HG02840 (cell line): ENCODE measurements around the gene DCPS.
"Not testable (repeated sequence)": the region's sequence is repeated elsewhere in the genome, so short reads cannot be mapped to it uniquely, and the experiment has no call there.

Experiments used
- ATAC-seq: cut with Tn5 transposase; IDR thresholded peaks from one replicate; pipeline ENCODE4 v1.9.1; 2021; ENCODE audit warnings: mild to moderate bottlenecking, moderate library complexity, moderate number of reproducible peaks; ENCODE audit not compliant: unreplicated experiment, low FRiP score

The DCPS gene

DNA sequence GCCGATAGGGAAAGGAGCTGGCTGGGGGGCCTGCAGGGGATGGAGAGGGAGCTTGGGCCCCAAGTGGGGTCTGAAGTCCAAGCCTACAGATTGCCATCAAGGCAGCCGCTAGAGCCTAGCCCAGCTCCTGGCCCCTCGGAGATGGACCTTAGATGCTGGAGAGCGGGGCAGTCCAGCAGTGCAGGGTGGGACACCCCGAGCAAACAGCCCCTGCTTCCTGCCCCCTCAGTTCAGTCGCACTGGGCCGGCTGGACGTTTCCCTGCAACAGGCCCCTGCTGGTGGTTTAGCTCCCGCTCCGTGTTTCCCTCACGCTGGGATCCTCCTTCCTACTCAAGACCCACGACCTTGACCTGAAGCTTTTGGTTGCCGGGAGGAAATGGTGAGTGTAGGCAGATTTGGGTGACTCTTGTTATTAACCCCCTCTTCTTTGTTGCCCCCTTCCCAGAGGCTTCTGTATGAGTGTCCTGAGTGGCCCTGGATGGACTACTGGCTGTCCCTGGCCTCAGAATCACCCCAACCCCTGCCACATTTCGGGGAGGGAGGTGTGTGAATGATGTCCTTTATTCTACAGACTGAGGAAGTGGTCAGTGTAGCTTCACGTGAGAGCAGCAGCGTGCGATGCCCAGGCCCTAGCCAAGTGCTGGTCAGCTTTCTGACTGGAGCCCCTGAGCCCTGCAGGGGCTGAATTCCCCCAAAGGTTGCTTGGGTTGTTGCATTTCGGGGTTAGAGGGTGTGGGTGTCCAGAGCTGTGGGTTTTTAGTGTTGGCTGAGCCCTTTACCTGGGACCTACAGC, 54.3 kb downstream of the DCPS start:
- ATAC-seq = no peak

DNA sequence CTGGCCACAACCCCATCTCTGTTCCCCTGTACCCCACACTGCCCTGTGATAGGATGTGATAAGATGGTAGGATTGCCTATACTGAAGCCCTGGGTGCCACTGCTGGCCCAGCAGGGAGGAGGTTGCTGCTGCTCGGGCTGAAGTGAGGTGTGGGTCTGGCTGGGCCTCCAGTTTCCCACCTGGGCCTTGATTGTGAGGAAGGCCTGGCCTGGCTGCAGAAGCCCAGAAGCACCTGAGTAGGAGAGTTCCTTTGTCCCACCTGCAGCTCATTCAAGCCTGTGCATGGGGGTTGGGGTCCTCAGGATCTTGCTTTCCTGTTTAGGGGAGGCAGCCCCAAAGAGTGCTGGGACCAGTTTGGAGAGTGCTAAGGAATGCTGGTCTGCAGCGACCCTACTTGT, 54.9 kb downstream of the DCPS start:
- no peak for ATAC-seq

DNA sequence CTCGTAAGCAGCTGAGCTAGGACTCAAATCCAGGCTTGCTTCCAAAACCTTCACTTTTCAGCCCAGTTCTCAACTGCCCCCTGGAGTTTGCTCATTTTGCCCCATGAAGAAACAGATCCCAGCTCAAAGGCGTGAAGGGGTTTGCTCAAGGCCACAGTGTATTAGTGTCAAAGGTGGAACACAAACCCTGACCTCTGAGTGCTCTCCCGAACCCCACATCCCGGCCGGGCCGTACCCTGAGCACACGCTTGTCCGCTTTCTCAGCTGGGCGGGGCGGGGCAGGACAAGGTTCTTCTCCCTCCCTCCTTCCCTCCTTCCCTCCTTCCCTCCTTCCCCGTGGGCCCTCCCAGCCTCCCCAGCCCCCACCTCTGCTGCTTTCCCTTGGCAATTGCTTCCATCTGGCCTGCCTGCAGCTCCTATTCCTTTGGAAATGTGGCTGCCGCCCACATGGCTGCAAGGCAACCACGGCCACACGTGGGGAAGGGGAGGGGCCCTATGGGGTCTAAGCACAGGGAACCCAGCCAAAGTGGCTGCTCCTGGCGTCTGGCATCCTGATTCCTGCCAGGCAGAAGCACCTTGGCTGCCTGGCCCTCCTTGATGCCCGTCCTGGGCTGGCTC, 55.7 kb downstream of the DCPS start:
- ATAC-seq = no peak

DNA sequence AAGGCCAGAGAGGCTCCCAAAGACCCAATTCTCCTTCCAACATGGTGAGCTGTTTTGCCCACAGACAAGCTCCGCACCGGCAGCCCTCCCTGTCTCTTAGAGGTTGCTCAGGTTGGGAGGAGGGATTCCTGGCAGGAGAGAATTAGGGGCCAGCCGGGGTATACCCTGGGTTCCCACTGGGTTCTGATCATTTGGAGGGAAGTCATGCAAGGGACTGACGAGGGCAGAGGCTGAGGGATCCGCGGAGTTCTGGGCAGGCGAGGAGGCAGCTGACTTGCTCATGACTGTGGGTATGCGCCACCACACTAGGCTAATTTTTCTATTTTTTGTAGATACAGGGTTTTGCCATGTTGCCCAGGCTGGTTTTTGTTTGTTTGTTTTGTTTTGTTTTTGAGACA, 56.2 kb downstream of the DCPS start:
- ATAC-seq = no peak

DNA sequence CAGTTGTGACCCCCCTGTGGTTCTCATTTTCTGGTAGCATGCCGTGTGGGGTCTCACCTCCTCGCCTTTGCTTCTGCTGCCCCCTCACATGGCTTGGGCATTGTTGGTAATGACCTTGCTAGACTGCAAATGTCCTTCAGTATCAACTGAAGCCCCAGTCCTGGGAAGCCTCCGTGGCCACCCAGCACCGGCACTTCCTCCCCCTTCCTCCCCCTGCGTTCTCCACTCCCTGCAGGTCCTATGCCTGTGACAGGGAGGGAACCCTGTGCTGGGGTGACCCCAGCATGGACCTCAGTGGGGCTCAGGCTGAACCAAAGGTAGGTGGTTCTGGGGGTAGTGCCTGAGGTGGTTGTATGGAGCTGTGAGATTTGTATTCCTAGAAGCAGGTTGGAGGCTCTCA, 57.5 kb downstream of the DCPS start:
- no peak for ATAC-seq

DNA sequence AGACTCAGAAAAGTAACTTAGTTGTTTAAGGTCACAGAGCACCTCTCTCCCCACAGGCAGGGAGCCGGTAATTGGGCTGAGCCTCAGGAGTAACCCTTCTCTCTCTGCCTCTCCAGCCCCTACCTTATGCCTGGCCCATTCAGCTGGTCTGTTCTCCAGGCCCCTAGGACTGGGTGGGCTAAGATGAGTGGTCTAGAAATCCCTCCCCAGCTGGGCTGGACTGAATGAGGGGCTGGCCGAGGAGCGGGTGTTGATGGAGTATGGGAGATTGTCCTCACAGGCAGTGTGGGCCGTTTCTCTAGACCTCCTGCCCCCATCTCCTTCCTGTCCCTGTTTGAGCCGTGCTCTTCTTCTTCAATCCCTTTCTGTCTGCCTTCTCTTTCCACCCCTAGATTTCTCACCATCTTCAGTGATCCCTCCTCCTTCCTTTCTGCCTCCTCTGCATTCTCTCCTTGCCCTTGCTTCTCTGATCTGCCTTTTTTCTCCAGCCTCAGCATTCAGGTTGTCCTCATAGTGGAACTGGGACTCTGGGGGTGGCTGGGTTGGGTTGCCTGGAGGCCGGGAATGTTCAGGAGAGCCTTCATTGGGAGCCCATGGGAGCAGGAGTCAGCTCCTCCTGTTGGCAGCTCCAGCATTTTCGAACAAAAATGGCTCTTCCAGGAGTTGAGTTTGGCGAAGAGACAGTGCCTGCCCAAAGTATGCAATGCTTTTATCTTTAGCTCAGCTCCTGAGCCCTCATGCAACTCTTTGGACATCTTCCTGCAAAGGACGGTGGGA, 59.2 kb downstream of the DCPS start:
- ATAC-seq = no peak

DNA sequence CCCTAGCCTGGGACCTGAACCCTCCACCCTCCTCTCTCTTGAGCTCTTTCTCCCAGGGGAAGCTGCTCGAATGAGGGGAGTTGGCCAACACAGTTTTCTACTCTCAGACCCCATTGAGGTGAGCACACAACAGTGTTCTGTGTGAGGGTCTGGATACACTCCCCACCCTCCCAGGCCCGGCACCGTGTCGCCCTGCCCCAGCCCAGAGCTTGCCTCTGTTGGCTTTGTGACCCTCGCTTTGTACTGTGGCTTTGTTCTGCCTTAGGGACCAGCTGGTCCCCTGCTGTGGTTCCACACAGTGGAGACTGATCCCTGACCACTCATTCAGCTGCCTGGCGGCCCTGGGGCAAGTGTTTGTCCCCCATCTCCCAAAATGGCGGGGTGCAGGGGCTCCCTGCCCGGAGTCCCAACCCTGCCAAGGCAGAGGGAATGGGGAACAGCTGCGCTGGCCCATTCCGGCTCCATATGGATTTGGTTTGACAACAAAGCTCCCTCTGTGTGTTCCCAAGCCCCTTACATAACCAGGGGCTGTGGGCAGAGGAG, 59.9 kb downstream of the DCPS start:
- ATAC-seq = no peak

DNA sequence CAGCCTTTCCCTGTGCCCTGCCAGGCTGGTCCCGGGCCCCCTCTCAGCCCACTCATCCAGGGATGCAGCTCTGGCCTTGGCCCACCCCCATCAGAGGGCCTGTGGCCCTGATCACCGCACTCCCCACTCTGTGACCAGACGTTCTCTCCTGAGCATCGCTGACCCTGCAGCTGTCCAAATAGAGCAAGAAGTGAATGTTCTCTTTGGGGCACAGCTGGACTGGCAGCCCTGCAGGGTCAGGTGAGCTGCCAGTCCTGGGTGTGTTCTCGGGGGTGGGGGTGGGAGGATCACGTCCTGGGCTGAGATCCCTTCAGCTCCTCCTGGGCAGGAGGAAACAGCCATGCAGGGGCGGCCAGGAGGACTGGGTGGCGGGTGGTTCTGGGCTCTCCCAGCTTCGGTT, 60.9 kb downstream of the DCPS start:
- ATAC-seq = not testable (repeated sequence)

DNA sequence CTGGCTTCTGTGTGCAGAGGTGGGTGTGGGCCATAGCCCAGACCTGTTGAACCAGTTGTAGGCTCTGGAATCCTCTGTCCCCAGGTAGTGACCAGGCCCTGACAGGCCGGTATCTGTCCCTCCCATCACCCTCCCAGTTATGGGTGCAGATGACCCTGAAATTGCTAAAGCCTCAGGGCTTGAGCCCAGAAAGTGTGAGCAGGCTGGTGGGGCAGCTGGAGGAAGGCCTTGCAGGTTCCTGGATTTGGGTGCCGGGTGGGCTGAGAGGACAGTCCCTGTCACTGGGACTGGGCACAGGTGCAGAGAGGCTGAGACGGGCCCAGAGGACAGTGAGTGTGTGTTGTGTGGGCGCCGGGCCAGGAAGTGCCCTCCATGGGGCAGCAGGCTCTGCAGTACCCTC, 61.6 kb downstream of the DCPS start:
- ATAC-seq = not testable (repeated sequence)

DNA sequence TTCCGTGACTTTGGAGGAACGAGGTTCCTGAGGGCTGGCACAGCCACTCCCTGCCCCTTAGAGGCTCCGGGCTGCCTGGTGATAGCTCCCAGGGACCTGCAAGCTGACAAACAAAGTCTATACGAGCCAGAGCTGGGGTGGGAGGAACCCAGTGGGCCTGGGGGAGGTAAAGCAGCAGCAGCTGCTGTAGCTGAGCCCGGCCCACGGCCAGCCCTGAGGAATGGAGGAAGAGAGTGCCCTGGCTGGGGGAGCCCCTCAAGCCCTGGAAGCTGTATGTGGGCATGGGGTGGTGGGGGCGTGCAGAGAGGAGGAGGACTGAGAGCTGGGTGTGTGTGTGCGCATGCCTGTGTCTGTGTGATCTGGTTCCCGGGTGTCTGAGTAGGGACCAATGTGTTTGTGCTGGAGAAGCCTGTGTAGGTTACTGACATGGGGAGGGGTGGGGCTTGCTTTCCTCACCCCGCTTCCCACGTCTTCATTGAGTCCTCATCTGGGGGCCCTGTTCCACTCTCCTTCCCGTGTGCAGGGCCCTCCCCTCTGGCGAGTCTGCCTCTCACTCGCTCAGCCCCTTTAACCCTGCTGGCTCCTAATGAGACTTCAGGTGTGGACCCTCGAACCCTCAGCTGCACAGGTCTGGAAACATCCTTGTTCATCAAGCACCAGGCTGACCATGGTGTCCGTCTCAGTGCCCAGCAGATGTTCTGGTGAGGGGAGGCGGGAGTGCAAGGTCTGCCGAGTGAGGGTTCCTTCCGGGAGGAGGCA, 62.4 kb downstream of the DCPS start:
- no peak for ATAC-seq

DNA sequence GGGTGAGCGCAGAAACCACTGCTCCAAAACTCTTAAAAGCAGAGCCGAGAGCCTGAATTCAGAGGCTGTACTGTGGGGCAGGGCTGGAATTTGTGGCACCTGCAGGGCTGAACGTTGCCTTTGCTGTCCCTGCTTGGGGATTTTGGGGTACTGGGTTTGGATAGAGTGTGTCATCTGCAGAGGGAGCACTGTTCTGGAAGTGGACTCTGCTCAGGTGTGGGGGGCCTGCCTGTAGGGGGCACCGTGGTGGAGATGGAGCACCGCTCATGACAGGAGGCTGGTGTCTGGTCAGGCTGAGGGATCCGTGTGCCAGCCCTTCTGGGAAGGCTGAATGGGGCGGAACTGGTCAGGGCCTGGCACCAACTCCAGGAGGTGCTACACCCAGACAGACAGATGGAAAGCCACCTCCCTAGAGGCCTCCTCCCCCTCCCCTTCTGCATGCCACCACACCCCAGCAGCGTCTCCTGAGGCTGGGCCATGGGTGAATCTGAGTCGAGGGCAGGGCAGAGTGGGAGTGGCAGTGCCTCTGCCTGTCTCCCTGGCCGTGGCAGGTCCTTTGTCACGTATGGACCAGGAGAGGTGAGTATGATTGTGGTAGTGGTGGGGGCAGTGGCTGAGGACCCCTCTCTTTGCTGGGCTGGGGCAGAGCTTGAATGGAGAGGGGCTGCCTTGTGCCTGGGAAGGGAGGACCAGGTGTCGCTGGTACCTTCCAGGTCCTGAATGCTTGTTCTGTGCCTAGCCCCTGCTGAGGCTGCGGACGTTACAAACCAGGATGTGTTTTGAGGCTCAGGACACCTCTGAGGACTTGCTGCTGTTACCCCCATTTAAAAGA, 63.2 kb downstream of the DCPS start:
- ATAC-seq = not testable (repeated sequence)

DNA sequence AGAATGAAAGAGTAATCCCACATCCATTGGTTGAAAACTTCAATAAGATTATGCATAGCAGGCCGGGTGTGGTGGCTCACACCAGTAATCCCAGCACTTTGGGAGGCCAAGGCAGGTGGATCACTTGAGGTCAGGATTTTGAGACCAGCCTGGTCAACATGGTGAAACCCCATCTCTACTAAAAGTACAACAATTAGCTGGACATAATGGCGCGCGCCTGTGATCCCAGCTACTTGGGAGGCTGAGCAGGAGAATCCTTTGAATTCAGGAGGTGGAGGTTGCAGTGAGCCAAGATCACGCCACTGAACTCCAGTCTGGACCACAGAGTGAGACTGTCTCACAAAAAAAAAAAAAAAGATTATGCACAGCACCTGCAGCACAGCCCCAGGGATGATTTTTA, 63.9 kb downstream of the DCPS start:
- ATAC-seq = not testable (repeated sequence)

DNA sequence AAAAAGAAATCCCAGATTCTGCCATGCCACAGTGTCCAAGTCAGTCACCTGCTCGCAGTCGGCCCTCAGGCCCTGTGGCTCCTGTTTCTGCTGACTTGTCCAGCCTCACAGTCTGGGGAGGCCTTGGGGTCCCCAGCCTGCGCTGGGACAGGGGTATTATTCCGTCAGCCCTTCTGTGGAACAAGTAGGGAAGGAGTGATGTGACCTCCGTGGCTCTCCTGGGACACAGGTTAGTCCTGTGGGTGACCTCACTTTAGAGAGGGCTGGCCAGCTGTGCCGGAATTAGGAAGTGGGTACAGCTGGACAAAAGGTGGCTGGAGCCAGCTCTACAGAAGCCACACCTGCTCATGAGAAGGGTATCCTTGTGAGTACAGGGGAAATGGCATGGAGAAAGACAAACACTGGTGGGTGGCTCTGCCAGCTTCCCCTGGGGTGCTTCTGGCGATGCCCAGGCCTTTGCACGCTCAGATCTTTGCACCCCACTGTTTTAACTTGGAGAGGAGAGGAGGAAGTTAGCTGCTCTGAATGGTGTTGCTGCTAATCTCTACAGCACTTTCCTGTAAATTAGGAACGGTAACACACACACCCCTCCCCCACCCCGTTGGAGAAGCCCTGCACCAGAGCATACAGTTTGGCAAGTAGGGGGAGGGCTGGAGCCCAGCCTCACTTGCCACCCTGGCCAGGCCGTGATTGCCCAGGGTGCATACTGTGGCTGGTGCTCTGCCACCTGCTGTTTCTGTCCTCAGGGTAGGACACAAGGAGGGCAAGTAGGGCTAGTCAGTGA, 64.7 kb downstream of the DCPS start:
- ATAC-seq = not testable (repeated sequence)

DNA sequence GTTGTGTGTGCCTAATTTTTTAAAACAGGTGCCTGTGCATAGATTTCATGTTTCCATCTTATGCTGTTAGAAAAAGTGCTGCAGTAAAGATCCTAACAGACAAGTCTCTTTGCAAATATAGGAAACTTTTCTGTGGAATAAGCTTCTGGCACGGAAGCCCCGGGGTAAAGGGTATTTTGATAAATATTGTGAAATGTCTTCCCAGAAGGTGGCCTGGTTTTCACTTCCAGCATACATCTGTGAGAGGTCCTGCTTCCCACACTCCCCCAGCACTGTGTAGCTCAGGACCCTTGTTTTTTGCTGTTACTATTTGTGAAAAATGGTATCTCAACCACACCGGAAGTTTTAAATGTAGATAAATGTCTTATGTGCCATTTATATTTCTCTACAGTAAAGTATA, 66.2 kb downstream of the DCPS start:
- no peak for ATAC-seq

DNA sequence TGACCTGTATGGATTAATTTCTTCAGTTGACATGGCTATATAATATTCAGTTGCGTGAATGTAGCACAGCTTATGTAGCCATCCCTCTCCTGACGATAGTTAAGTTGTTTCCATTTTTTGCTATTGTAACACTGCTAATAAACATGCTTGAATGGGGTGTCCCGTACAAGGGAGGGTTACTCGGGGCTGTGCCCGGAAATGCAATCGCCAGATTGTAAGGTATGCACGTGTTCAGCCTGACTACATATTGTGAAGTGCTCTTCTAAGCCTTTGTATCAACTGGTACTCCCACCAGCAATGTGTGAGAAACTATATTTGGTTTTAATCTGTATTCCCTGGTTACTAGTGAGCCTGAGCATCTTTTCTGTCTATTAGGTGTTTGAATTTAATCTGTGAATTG, 67.7 kb downstream of the DCPS start:
- ATAC-seq = no peak

DNA sequence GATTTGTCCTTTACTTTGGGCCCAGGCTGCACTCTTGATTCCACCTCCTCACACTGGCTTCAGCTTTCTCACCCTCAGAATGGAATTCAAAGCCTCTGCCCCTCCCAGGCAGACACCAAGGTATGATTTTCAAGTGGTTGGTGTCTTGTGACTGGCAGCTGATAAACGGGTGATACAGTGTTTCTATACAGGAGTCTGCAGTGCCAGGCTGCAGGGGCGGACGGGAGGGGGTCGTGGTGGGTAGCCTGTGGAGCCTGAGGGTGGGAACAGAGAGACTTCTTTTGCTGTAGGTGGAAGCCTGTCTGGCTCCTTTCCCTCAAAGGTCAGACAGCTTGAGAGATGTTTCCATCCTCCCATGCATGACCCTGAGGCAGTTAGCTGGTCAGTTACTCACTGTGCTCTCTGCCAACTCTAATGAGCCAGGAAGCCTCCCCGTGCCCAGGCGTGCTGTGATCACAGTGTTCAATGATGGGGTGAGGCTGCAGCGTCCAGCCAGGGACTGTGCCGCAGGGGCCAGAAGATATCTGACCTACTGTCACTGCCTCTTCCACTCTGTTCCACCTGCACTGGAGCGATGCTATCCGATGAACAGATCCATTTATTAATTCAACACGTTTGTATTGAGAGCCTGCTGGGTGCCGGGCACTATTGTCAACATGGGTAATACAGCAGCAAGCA, 69.7 kb downstream of the DCPS start:
- not testable (repeated sequence) for ATAC-seq

DNA sequence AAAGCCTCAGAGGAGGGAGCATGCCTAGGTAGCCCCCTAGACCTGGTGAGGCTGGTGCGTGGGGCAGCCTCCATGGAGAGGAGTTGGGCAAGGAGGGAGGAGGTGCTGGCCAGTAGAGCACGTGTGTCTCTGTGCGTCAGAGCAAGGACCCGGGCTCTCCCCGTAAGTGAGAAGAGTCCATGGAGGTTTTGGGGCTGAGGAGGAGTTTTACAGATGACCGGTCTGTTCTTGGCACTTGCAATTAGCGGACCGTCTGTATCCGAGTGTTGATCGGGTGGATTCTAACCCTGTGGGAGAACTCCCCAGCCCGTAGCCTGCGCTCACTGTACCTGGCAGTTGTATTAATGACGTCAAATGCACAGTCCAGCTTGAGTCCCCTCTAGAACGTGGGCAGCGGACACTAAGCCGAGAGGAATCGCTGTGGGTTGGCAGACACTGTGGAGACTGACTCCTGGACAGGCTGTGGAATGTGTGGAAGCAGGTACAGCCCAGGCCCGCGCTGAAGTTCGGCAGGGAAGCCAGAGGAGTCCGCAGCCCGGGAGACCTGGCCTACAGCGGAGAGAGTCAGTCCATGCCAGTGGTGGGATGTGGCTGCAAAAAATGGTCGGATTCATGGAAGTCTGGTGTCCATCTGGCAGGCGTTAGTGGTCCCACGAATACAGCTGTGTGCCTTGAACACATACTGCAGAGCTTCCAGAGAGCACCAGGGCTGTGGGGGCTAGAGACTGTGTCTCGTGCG, 70.9 kb downstream of the DCPS start:
- ATAC-seq = not testable (repeated sequence)

DNA sequence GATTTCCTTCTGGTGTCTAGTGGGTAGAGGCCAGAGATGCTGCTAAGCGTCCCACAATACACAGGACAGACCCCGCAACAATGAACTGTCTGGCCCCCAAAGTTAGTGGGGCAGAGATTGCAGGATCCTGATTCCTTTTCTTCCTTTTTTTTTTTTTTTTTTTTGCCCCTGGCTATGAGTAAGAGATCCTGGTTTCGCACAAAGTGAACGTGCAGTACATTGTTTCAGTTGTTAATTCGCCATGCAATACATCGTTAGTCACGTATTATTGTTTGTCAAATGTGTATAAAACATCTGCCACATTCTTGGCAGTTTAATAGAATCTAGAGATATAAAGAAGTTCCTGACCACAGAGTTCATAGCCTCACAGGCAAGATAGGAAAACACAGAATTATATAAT, 71.9 kb downstream of the DCPS start:
- no peak for ATAC-seq
